CD4-positive, alpha-beta T cell treated with Interleukin-21 for 1 hour (primary cell): ENCODE measurements around the gene FIGLA.
"Not testable (repeated sequence)": the region's sequence is repeated elsewhere in the genome, so short reads cannot be mapped to it uniquely, and the experiment has no call there.

Experiments
- DNase-seq: peaks from one replicate; pipeline ENCODE4 v3.0.0-alpha.2; 2020

Gene FIGLA

GRCh38 chr2:70807828-70808118 is 17.3 kb upstream of the FIGLA start:
- DNase-seq, result no peak

GRCh38 chr2:70807102-70807827 is 16.8 kb upstream of the FIGLA start:
- DNase-seq, result no peak

DNA sequence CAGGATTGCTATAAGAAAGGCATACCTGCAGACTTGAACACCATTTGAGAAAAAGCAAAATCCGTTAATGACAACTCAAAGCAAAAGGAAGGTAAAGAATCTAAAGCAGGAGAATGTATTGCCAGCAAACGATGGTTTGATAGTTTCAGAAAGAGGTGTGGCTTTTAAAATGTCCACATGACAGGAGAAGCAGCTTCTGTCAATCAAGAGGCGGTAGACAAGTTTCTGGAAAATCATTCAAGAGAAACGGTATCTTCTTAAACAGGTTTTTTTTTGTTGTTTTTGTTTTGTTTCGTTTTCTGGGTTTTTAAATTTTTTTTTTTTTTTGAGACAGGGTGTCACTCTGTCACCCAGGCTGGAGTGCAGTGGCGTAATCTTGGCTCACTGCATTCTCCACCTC is 16.2 kb upstream of the FIGLA start:
- no peak for DNase-seq

DNA sequence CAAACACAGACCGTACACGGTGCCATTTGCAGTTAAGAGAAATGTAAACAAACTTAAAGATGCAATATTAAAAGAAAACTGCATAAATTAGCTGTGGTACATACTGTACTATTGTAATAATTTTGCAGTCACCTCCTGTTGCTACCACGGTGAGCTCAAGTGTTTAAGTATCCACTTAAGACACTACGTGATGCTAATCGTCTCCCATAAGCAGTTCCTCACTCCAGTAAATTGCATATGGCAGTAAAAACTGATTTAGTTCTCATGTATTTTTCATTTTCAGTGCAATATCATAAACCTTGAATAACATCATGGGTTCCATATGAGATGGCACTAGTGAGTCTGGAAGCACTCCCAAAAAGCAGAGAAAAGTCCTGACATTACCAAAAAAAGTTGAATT is 15.6 kb upstream of the FIGLA start:
- DNase-seq, result no peak

GRCh38 chr2:70801607-70802263 is 11.3 kb upstream of the FIGLA start:
- no peak for DNase-seq

DNA sequence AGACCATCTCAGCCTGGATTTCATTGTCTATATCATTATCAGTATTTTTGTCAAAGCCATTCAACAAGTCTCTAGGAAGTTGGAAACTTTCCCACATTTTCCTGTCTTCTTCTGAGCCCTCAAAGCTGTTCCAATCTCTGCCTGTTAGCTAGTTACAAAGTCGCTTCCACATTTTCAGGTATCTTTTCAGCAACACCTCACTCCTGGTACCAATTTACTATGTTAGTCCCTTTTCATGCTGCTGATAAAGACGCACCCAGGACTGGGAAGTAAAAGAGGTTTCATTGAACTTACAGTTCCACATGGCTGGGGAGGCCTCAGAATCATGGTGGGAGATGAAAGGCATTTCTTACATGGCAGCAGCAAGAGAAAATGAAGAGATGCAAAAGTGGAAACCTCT is 9.3 kb upstream of the FIGLA start:
- no peak for DNase-seq

DNA sequence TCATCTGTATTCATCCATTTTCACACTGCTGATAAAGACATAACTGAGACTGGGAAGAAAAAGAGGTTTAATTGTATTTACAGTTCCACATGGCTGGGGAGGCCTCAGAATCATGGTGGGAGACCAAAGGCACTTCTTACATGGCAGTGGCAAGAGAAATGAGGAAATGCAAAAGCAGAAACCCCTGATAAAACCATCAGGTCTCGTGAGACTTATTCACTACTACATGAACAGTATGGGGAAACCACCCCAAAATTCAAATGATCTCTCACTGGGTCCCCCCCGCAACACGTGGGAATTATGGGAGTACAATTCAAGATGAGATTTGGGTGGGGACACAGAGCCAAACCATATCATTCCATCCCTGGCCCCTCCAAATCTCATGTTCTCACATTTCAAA is 7.6 kb upstream of the FIGLA start:
- not testable (repeated sequence) for DNase-seq

- DNase-seq, result no peak
Observed at GRCh38 chr2:70797506-70797905, 7.1 kb upstream of the FIGLA start.

DNA sequence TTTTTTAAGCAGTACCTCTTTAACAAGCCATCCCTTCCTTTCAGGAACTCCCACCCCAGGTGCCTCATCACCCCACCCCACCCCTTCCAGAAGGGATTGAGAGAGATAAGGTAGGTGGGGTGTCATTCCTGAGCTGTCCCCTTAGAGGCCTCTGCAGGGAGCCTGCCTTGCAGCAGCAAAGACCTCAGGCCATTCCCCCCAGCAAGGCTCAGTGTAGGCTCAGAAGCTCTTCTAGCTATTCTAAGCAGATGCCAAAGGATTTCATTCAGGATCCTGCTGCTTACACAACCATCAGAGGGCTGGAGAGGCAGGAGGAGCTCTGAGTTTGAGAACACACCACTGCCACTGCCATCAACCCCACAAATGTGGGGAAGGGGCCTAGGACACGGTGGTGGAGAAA is 5.8 kb upstream of the FIGLA start:
- no peak for DNase-seq

DNA sequence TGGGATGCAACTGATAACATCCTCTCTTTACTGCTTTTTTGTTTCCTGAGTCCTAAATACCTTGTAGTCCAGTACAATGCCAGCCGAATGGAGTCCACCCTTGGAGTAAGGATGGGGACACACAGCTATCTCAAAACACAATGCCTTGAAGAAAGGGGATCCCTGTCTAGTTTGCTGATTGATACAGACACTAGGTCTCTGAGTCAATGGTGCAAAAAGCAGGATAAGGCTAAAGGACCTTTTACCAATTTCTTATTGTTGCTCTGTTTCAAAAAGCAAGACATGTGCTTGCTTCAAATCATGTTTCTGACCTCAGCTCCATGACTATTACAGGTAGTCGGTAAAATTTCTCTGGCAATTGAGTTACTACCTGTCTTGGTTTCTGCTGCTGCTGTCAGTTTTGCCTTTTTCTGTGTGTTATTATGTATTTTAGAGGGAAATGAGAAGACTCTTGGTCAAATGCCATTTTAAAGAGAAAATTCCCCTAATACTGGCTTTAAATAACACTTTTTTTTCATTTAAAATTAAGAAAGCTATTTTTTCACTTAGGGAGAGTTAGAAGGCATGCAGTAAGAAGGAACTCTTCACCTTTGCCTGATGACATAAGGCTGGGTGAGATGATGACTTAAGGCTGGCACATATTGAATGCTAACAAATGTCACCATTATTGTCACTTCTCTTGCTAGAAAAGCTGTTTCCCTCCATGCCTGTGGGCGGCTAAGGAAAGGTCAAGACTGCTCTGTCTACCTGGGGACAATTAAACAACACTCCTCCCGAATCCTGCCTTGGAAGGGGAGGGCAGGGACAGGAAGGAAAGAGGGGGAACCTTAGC is 4.9 kb upstream of the FIGLA start:
- no peak for DNase-seq

- DNase-seq, result peak; percentile 7
Observed at GRCh38 chr2:70793450-70793849, 3.0 kb upstream of the FIGLA start.

DNA sequence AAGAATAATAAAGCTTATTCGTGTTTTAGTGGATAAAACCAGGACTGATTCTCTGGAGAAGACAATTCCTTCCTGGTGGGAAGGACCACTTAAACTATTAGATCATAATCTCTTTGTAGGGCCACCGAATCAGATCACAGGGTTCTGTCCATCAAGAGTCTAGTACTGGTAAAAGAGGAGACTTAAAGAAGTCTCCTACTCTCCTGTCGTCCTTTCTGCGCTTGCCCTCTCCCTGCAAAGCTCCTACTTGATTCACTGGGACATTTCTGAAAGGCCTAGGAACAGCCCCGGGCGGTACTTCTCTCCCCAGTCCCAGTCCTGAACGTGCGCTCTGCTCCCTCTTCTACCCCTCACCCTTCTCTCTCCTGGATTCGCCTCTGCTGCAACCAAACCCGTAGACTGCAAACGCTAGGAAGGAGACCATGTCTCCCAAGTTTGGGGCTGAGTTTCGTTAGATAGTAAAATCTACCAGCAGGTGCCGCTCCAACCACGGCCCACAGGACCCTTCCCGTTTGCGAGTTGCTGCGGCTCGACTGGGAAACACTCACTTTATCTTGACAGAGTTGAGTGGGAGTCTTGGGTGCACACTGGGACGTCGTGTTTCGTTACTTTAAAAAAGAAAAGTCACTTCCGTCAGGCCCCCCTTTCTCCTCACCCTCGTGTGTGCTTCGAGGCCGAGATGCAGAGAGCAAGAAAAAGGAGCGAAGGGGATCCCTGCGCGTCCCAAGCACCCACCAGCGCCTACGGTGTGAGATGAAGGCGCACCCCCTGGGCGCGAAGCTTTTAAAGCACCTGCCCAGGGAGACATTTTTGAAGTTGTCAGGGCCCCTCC is 923 bp downstream of the FIGLA start:
- peak; percentile 63 for DNase-seq

- DNase-seq, result peak; percentile 23
Observed at GRCh38 chr2:70785137-70785911, 5.1 kb downstream of the FIGLA start.

DNA sequence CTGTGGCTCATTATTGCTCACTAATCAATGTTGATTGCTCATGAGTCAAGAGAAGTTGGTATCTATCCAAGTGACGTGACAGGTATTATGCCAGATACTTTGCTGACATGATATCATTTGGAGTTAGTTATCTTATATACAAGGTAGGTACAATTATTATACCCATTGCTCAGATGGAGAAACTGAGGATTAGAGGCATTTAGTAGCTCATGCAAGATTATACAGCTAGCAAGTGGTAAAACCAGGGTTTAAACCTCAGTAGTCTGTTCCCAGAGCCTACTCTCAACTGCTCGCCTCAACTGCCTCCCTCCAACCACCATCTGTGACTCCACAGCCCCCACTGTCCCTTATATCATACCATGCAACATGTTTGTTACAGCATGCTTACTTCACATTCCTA is 6.1 kb downstream of the FIGLA start:
- no peak for DNase-seq

GRCh38 chr2:70779911-70780545 is 10.4 kb downstream of the FIGLA start:
- DNase-seq, result no peak

DNA sequence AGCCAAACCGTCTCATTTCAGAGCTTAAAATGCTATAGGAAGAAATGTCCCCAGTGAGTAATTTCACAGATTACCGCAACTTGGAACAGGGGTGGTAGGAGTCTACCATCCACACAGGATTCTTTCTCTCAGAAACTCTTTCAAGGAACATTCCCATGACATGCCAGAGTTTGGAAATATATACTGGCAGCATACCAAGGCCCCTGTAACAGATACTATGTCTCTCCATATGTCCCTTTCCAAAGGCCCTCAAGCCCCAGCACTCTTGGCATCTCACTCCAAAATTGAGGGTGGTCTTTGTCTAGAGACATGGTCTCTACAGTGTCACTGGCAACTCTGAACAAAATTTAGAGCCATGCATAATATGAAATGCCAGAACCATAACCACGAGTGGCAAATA is 11.0 kb downstream of the FIGLA start:
- no peak for DNase-seq

DNA sequence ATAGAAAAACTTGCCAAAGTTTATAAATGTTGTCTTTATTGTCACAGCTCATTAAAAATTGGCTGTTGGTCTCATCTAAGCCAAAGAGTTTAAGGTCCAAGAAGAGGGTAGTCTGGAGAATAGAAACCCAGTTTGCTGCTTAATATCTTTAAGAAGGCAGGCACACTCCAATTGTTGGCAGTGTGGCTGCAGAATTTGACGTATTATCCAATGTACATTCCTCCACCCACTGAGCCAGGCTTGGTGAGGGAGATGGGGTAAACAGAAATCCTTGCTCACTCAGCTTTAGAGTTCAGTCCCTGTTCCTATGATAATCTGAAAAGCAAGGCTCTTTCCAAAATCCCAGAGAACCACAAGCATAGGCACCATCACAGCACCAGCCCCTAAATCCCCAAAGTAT is 11.8 kb downstream of the FIGLA start:
- no peak for DNase-seq

DNA sequence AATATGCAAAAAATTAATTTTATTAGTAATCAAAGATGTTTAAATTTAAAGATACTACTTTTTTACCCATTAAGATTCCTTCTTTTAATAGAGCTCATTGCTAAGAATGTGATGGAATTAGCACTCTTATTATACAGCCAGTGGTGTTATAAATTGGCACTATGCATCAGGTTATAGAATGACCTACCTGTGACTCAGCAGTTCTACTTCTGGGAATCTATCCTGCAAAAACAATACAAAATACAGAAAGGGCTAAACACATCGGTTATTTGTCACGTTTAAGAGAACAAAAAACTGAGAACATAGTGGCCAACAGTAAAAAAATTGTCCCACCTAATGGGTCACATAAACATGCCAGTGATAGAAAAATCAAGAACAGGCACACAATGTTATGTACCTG is 13.0 kb downstream of the FIGLA start:
- no peak for DNase-seq

- no peak for DNase-seq
Observed at GRCh38 chr2:70776266-70776665, 14.2 kb downstream of the FIGLA start.

GRCh38 chr2:70775141-70775540 is 15.3 kb downstream of the FIGLA start:
- no peak for DNase-seq

DNA sequence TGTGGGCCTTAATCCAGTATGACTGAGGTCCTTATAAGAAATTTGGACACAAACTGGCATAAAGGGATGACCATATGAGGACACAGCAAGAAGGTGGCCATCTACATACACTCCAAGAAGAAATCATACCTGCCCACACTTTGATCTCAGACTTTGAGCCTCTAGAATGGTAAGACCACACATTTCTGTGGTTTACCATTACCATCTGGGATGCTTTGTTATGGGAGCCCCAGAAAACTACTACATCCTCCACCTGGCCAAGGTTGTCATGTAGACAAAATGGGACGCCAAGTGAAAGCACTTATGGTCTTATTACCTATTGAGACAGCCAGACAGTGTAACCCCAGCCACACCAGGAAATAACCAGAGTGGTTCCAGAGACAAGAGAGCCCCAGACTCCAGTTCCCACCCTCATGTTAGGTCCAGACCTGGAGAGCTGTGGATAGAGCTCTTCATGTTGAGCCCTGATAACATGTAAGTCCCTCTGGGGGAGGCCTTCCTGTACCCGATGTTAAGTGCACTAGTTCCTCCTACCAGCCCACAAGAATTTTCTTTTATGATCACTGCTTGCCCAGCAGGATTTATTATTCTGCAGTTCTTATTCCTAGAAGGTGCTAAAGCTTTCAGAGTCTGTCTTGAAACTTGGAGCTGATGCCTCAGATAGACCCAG is 17.8 kb downstream of the FIGLA start:
- DNase-seq, result no peak
